CD4-positive, alpha-beta T cell treated with Interleukin-6 for 4 hours (primary cell): Measurements from ENCODE around the gene CYP24A1.
"Not testable (repeated sequence)": the region's sequence is repeated elsewhere in the genome, so short reads cannot be mapped to it uniquely, and the experiment has no call there.

ENCODE experiments used
- DNase-seq: peaks from one replicate; pipeline ENCODE4 v3.0.0-alpha.2; 2020; ENCODE audit warnings: mixed read lengths

Gene CYP24A1

GRCh38 chr20:54132612-54133433 lies 41.0 kb downstream of the CYP24A1 start:
- DNase-seq = no peak

GRCh38 chr20:54131675-54132611 lies 41.8 kb downstream of the CYP24A1 start:
- no peak for DNase-seq

DNA sequence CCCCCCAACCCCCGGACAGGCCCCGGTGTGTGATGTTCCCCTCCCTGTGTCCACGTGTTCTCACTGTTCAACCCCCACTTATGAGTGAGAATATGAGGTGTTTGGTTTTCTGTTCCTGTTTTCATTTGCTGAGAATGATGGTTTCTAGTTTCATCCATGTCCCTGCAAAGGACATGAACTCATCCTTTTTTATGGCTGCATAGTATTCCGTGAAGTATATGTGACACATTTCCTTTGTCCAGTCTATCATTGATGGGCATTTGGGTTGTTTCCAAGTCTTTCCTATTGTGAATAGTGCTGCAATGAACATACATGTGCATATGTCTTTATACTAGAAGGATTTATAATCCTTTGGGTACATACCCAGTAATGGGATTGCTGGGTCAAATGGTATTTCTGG lies 42.7 kb downstream of the CYP24A1 start:
- DNase-seq = not testable (repeated sequence)

DNA sequence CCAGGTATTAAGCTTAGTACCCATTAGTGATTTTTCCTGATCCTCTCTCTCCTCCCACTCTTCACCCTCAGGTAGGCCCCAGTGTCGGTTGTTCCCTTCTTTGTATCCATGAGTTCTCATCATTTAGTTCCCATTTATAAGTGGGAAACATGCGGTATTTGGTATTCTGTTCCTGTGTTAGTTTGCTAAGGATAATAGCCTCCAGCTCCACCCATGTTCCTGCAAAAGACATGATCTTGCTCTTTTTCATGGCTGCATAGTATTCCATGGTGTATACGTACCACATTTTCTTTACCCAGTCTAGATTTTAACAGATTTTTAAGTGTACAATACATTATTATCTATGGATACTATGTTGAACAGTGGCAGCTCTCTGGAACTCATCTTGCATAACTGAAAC lies 44.4 kb downstream of the CYP24A1 start:
- DNase-seq = no peak

DNA sequence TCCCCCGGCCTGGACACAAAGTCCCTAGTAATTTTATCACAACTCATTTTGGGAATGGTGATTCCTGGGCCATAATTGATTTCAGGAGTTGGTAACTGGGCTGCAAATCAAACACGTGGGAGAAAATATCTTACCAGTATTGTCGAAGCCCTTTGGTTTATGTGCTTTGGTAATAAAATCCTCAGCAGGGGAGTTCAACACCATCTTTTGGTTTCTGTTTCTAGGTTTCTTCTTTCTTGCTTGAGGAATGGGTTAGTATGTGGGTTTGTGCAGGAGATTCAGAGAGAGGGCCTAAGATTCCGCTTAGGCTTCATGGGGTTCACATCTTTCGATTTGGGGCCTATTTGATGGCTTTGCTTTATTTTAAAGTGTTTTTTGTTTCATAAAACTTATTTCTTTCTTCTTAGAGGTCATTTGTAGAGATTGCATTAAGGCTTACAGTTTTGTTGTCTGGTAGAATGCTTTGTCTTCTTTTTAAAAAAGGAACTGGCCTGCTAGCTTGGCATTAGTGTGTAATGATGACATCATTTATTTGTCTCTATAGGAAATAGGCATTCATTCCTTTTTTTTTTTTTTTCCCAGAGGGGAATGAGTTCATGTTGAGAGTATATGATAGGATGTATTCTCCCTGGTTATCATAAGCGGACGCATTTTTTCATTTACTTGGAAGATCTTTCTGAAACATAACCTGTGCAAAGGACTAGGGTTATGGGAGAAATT lies 45.8 kb downstream of the CYP24A1 start:
- no peak for DNase-seq

- no peak for DNase-seq
These were observed 46.8 kb downstream of the CYP24A1 start for GRCh38 chr20:54126806-54127655.

DNA sequence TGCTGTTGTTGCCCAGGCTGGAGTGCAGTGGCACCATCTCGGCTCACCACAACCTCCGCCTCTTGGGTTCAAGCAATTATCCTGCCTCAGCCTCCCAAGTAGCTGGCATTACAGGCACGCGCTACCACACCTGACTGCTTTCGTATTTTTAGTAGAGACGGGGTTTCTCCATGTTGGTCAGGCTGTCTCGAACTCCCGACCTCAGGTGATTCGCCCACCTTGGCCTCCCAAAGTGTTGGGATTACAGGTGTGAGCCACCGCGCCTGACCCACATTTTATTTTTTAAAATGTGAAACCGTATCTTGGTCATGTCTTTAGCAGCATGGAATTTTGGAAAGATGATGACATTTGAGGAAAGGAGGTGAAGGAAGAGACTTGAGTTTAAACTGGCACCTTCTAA lies 47.5 kb downstream of the CYP24A1 start:
- DNase-seq = not testable (repeated sequence)

DNA sequence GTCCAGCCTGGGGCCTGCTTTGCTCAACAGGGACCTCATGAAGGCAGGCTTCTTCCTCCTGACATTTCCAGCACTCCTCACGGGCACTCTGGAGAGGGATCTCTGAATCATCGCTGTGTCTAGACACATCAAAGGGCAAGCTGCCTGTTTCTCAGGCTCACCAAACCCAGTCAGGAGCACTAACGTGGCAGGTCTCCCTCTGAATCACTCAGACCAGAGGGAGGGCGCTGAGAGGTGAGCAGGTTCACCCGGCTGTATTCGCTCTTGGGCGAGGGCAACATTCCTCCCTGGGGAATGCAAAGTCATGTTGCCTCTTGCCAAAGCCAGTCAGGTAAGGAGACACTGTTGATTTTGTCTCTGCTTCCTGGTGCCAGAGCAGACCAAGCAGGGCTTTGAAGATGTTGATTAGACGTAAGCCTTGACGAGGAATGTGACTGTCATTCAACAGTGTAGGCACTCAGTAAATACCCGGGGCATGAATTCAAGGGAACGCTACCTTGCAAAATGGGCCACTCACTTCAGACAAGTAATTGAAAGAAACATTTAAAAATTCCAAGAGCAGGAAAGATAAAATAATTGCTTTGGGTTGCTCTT lies 50.1 kb downstream of the CYP24A1 start:
- DNase-seq = no peak

DNA sequence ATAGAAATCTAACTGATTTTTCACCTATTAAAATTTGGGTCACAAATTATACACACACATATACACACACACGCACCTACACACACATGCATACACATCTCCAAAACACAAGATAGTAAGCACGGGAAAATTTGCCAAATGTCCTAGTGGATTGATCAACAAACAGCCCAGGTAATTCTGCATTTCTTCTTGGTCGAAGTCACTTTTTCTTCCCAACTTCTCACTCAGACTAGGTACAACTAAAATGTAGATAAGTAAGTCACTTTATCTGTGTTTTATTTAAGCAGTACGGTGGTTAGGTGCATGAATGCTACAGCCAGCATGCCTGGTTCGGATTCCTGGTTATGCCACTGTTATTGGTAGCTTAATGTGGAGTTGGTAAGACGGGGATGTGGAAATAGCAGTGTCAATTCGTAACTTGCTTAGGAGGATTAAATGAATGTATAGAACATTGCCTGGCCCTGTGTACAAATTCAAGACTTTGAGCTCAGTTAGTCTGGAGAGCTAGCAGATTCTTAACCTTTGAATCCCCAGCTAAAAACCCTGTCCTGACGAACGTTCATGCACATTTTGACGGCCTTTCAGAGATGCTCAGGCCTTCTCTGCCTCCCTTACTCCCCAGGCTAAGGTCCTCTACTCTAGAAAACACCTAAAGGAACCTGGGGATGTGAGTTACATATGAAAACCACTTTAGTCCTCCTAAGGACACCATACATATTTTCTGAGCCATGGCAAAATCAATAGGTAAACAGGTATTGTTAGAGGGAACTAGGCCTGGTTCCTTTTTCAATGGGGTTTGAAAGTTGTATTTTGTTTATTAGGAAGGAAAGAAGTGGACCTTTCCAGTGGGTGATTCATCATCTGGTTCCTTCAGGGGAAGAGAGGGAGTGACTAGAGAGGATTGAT lies 50.9 kb downstream of the CYP24A1 start:
- DNase-seq = no peak

- DNase-seq = no peak
These were observed 51.6 kb downstream of the CYP24A1 start for GRCh38 chr20:54122189-54122588.

DNA sequence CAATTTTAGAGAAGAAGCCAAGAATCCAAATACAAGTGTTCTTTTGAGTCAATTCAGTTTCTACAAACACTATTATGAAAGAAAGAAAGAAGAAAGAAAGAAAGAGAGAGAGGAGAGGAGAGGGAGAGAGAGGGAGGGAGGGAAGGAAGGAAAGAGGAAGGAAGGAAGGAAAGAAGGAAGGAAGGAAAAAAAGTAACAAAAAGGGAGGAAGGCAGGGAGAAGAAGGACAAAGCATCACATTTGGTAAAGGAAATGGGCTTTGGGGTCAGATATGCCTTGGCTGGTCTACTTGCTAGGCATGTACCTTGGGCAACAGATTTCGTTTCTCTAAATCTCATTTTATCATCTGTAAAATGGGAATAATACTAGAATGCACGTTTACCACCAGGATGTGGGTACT lies 54.0 kb downstream of the CYP24A1 start:
- no peak for DNase-seq

- DNase-seq = no peak
These were observed 55.4 kb downstream of the CYP24A1 start for GRCh38 chr20:54118220-54119001.

DNA sequence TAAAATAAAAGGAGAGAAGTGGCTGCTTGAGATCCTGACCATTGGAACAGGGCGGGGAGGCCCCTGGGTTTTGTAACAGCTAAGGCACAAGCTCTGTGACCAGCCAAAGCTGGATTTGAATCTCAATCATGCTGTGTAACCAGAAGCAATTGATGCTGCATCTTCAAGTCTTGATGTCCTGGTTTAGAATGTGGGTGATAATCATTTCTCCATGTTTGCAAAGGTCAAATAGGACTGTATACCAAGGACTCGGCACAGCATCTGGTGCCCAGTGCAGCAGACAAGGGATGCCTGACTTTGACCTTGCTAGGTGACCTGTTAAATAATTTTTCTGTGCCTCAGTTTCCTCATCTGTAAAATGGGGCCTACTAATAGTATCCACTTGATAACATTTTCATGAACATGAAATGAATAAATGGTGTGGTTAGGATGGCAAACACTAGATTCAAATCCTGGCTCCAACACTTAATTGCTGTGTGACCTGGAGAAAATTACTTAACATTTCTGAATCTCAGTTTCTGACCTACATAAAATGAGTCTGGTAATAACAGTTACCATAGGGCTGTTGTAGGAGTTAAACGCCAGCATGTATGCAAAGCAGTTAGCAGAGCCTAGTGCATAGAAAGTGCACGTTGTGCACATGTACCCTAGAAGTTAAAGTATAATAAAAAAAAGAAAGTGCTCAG lies 57.1 kb downstream of the CYP24A1 start:
- DNase-seq = no peak

- DNase-seq = no peak
These were observed 58.5 kb downstream of the CYP24A1 start for GRCh38 chr20:54115172-54115854.

DNA sequence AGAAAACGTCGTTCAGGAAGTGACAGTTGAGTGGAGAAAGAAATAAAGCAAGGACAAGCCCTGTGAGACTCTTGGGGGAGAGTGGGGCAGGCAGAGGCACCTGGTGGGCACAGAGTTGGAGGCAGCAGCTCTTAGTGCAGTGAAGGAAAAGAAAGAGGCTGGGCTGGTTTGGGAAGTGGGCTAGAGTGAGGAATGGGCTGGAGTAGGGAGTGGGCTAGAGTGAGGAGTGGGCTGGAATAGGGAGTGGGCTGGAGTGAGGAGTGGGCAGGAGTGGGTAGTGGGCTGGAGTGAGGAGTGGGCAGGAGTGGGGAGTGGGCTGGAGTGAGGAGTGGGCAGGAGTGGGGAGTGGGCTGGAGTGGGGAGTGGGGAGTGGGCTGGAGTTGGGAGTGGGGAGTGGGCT lies 59.7 kb downstream of the CYP24A1 start:
- no peak for DNase-seq

DNA sequence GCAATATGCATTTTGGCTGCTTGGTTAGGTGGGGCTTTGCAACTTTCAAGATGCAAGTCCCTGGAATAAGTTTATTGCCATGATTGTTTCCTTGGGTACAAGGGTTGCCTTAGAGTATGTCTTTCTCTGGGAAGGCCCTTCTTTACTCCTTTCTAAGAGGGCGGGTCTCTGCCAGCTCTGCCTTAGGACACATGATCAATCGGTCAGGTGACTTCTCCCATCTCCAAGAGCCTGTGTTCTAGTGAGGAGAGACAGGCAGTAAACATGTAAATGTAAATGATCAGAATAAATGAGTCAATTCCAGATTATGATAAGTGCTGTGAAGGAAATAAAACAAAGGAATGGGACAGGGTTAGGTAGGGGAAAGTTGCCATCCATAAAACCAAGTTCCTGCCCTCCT lies 60.2 kb downstream of the CYP24A1 start:
- DNase-seq = no peak

DNA sequence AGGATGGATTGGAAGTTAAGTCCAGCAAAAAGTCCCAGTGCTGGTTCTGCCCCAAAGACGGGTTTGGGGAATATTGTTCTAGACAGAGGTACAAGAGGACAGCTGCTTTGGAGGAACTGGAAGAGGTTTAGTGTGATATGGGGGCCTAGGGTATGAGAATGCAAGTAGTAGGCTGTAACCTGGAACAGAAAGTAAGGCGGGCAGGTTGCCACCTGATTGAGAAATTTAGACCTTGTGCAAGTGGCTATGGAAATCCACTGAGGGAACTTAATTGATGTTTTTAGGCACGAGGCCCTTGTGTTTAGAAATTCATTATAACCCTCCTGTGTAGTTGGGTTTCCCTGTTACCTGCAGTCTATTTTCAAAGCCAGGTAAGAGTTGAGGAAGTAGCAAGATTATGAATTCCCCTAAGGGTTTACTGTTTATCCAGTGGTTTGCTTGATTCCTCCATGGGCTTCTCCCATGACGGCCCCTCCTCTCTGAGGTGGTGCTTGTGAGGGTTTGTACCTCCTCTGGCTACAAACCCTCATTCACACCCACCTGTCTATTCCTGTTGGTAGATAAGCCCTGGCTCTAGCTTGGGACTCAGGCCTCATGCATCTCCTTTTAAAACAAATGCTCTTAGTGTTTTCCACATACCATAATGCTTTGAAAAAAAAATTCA lies 61.4 kb downstream of the CYP24A1 start:
- no peak for DNase-seq

DNA sequence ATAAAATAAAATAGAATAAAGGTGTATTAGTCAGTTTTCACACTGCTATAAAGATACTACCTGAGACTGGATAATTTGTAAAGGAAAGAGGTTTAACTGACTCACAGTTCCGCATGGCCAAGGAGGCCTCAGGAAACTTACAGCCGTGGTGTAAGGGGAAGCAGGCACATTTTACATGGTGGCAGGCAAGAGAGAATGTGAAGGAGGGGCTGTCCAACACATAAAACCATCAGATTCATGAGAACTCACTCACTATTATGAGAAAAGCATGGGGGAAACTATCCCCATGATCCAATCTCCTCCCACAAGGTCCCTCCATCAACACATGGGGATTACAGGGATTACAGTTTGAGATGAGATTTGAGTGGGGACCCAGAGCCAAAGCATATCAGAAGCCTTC lies 62.3 kb downstream of the CYP24A1 start:
- DNase-seq = no peak
